ENCODE results near the gene AMIGO3.
"Not testable (repeated sequence)": the region's sequence is repeated elsewhere in the genome, so short reads cannot be mapped to it uniquely, and the experiment has no call there.

Gene AMIGO3

GRCh38 chr3:49706456-49707112 lies 12.9 kb downstream of the AMIGO3 start:
- no peak for FAIRE-seq

- FAIRE-seq, result no peak
Measured at GRCh38 chr3:49705390-49705960, 14.0 kb downstream of the AMIGO3 start.

GRCh38 chr3:49704629-49705028 lies 14.9 kb downstream of the AMIGO3 start:
- no peak for FAIRE-seq

- no peak for FAIRE-seq
Measured at GRCh38 chr3:49703956-49704355, 15.5 kb downstream of the AMIGO3 start.

GRCh38 chr3:49703443-49703927 lies 16.0 kb downstream of the AMIGO3 start:
- no peak for FAIRE-seq

GRCh38 chr3:49702672-49703071 lies 16.8 kb downstream of the AMIGO3 start:
- FAIRE-seq, result no peak

GRCh38 chr3:49701388-49702077 lies 18.0 kb downstream of the AMIGO3 start:
- no peak for FAIRE-seq

GRCh38 chr3:49700453-49701128 lies 18.9 kb downstream of the AMIGO3 start:
- no peak for FAIRE-seq

GRCh38 chr3:49700014-49700413 lies 19.5 kb downstream of the AMIGO3 start:
- no peak for FAIRE-seq

GRCh38 chr3:49699281-49699979 lies 20.1 kb downstream of the AMIGO3 start:
- FAIRE-seq, result no peak

GRCh38 chr3:49695350-49696015 lies 24.0 kb downstream of the AMIGO3 start:
- FAIRE-seq, result not testable (repeated sequence)

- FAIRE-seq, result not testable (repeated sequence)
Measured at GRCh38 chr3:49694409-49695070, 24.9 kb downstream of the AMIGO3 start.

- not testable (repeated sequence) for FAIRE-seq
Measured at GRCh38 chr3:49691481-49691880, 28.0 kb downstream of the AMIGO3 start.

- FAIRE-seq, result not testable (repeated sequence)
Measured at GRCh38 chr3:49690856-49691255, 28.6 kb downstream of the AMIGO3 start.

- not testable (repeated sequence) for FAIRE-seq
Measured at GRCh38 chr3:49689908-49690624, 29.4 kb downstream of the AMIGO3 start.

- FAIRE-seq, result no peak
Measured at GRCh38 chr3:49689046-49689907, 30.2 kb downstream of the AMIGO3 start, which contains the start of the genes MST1 and RNF123. Gene MST1, minus strand, starts transcription at chr3:49689474. Its CDS starts 783 bp downstream, at chr3:49688691. Gene RNF123, plus strand, starts transcription at chr3:49689557. Its CDS starts 1,609 bp downstream, at chr3:49691166.

- not testable (repeated sequence) for FAIRE-seq
Measured at GRCh38 chr3:49688338-49689045, 31.0 kb downstream of the AMIGO3 start.

GRCh38 chr3:49687424-49687795 lies 32.1 kb downstream of the AMIGO3 start:
- FAIRE-seq, result not testable (repeated sequence)
